H9 (cell line): ENCODE data around the gene PCDHGB7. TPM values are rescaled to one million over a fixed set of nuclear protein-coding genes. Genes with fewer than 3 reads are reported as not detected.

Source experiments
- DNase-seq: peaks from one replicate; pipeline ENCODE4 v3.0.0-alpha.2; 2017
- H2AFZ ChIP-seq: one replicate; pipeline ENCODE4 v1.6.1; 2013; ENCODE audit warnings: mild to moderate bottlenecking, low read length, control low read depth, moderate library complexity
- H2AK5ac ChIP-seq: 2 replicates; pipeline ENCODE4 v1.6.1; 2013; ENCODE audit warnings: low read length, control low read depth, mixed read lengths; ENCODE audit not compliant: insufficient read length
- H2BK120ac ChIP-seq: one replicate; pipeline ENCODE4 v1.6.1; 2013; ENCODE audit warnings: low read depth, mild to moderate bottlenecking, low read length, control low read depth, inconsistent platforms; ENCODE audit not compliant: poor library complexity, severe bottlenecking
- H2BK12ac ChIP-seq: 2 replicates; pipeline ENCODE4 v1.6.1; 2013; ENCODE audit warnings: low read length, control low read depth, mixed read lengths, low read depth; ENCODE audit not compliant: insufficient read length
- H2BK15ac ChIP-seq: 2 replicates; pipeline ENCODE4 v1.6.1; 2013; ENCODE audit warnings: low read depth, low read length, control low read depth
- H2BK20ac ChIP-seq: one replicate; pipeline ENCODE4 v1.6.1; 2013; ENCODE audit warnings: low read depth, mild to moderate bottlenecking, low read length, control low read depth, inconsistent platforms; ENCODE audit not compliant: poor library complexity, severe bottlenecking
- H2BK5ac ChIP-seq: 2 replicates; pipeline ENCODE4 v1.6.1; 2013; ENCODE audit warnings: low read length, control low read depth, mixed read lengths; ENCODE audit not compliant: insufficient read length
- H3K14ac ChIP-seq: 2 replicates; pipeline ENCODE4 v1.6.1; 2013; ENCODE audit warnings: low read length, control low read depth; ENCODE audit not compliant: insufficient read depth
- H3K18ac ChIP-seq: 2 replicates; pipeline ENCODE4 v1.6.1; 2013; ENCODE audit warnings: low read depth, mild to moderate bottlenecking, mixed read lengths, low read length, control low read depth; ENCODE audit not compliant: insufficient read length
- H3K23ac ChIP-seq: 2 replicates; pipeline ENCODE4 v1.6.1; 2013; ENCODE audit warnings: low read length, control low read depth, mixed read lengths, low read depth; ENCODE audit not compliant: insufficient read length
- H3K23me2 ChIP-seq: 2 replicates; pipeline ENCODE4 v1.6.1; 2013; ENCODE audit warnings: low read depth, mild to moderate bottlenecking, mixed read lengths, low read length, control low read depth; ENCODE audit not compliant: insufficient read length, poor library complexity, severe bottlenecking
- H3K27ac ChIP-seq: 2 replicates; pipeline ENCODE4 v1.5.1; 2013; ENCODE audit warnings: low read length, control low read depth, mixed read lengths, low read depth; ENCODE audit not compliant: insufficient read length
- H3K27me3 ChIP-seq: 2 replicates; pipeline ENCODE4 v1.6.1; 2013; ENCODE audit warnings: low read length, control low read depth, inconsistent platforms; ENCODE audit not compliant: insufficient read depth
- H3K4ac ChIP-seq: 2 replicates; pipeline ENCODE4 v1.6.1; 2013; ENCODE audit warnings: low read depth, mild to moderate bottlenecking, control low read depth, inconsistent platforms, low read length, moderate library complexity
- H3K4me1 ChIP-seq: 2 replicates; pipeline ENCODE4 v1.6.1; 2013; ENCODE audit warnings: low read length, control low read depth, inconsistent platforms; ENCODE audit not compliant: insufficient read depth
- H3K4me2 ChIP-seq: 2 replicates; pipeline ENCODE4 v1.6.1; 2013; ENCODE audit warnings: low read length, control low read depth, mixed read lengths; ENCODE audit not compliant: insufficient read length, insufficient read depth
- H3K56ac ChIP-seq: 2 replicates; pipeline ENCODE4 v1.6.1; 2013; ENCODE audit warnings: low read depth, mild to moderate bottlenecking, mixed read lengths, low read length, control low read depth; ENCODE audit not compliant: insufficient read length
- H3K79me1 ChIP-seq: 2 replicates; pipeline ENCODE4 v1.6.1; 2013; ENCODE audit warnings: low read depth, mild to moderate bottlenecking, moderate library complexity, low read length, control low read depth, inconsistent platforms; ENCODE audit not compliant: insufficient read depth, poor library complexity, severe bottlenecking
- H3K79me2 ChIP-seq: 2 replicates; pipeline ENCODE4 v1.6.1; 2013; ENCODE audit warnings: low read length, control low read depth, inconsistent platforms; ENCODE audit not compliant: insufficient read depth
- H3K9ac ChIP-seq: 2 replicates; pipeline ENCODE4 v1.6.1; 2013; ENCODE audit warnings: low read length, control low read depth, mixed read lengths; ENCODE audit not compliant: insufficient read length; ENCODE audit errors: extremely low read depth
- H3K9me3 ChIP-seq: one replicate; pipeline ENCODE4 v1.6.1; 2013; ENCODE audit warnings: low read depth, low read length, inconsistent platforms; ENCODE audit not compliant: control insufficient read depth
- H3T11ph ChIP-seq: one replicate; pipeline ENCODE4 v1.6.1; 2013; ENCODE audit warnings: mild to moderate bottlenecking, low read length, control low read depth, inconsistent platforms
- H4K20me1 ChIP-seq: one replicate; pipeline ENCODE4 v1.6.1; 2013; ENCODE audit not compliant: control insufficient read depth, insufficient read length, insufficient read depth
- H4K5ac ChIP-seq: 2 replicates; pipeline ENCODE4 v1.6.1; 2013; ENCODE audit warnings: low read depth, mild to moderate bottlenecking, mixed read lengths, low read length, control low read depth; ENCODE audit not compliant: insufficient read length
- H4K8ac ChIP-seq: replicated peaks from 2 replicates; pipeline ENCODE4 v1.6.1; 2013; ENCODE audit warnings: low read length, control low read depth, mixed read lengths, low read depth; ENCODE audit not compliant: insufficient read length
- H4K91ac ChIP-seq: 2 replicates; pipeline ENCODE4 v1.6.1; 2013; ENCODE audit warnings: low read depth, mild to moderate bottlenecking, moderate library complexity, mixed read lengths, low read length, control low read depth; ENCODE audit not compliant: insufficient read length
- H3K27ac Mint-ChIP-seq, 3 experiments: 2 replicates in 2 of 3; 3 replicates in 1 of 3; pipeline ENCODE4 v1.8.0; 2020 to 2021; ENCODE audit warnings: mixed read lengths in 3 of 3, mild to moderate bottlenecking in 1 of 3, moderate library complexity in 1 of 3
- H3K27me3 Mint-ChIP-seq: 2 replicates; pipeline ENCODE4 v1.8.0; 2021; ENCODE audit warnings: low read depth, mild to moderate bottlenecking, moderate library complexity, mixed read lengths
- H3K36me3 Mint-ChIP-seq, 3 experiments: 2 replicates in 2 of 3; 3 replicates in 1 of 3; pipeline ENCODE4 v1.8.0; 2020 to 2021; ENCODE audit warnings: low read depth in 3 of 3, mixed read lengths in 3 of 3; ENCODE audit not compliant: insufficient read depth in 1 of 3
- H3K4me1 Mint-ChIP-seq, 2 experiments: 2 replicates each; pipeline ENCODE4 v1.8.0; 2020; ENCODE audit warnings: mixed read lengths in 2 of 2
- H3K4me3 Mint-ChIP-seq, 2 experiments: 2 replicates in 1 of 2; 3 replicates in 1 of 2; pipeline ENCODE4 v1.8.0; 2020 to 2021; ENCODE audit warnings: mild to moderate bottlenecking in 2 of 2, mixed read lengths in 2 of 2, moderate library complexity in 1 of 2
- H3K9me3 Mint-ChIP-seq, 2 experiments: 2 replicates in 1 of 2; 3 replicates in 1 of 2; pipeline ENCODE4 v1.8.0; 2020; ENCODE audit warnings: mild to moderate bottlenecking in 2 of 2, mixed read lengths in 2 of 2, moderate library complexity in 1 of 2
- CTCF ChIP-seq: fragments of 200-600 bp; sonication (generic); conservative IDR thresholded peaks from 3 replicates; pipeline ENCODE4 v1.8.0; 2021; ENCODE audit warnings: antibody characterized with exemption, mild to moderate bottlenecking
- WGBS: extraction: QIAGEN DNeasy Blood & Tissue Kit; methylation state at CpG from one replicate; pipeline ENCODE4 v1.1.7; 2013; ENCODE audit warnings: missing lambda C conversion rate, low lambda C conversion rate, mixed read lengths; ENCODE audit not compliant: insufficient read length; ENCODE audit errors: extremely low coverage; 5-methylcytosine and 5-hydroxymethylcytosine counted together
- total RNA-seq: library from RNA; stranded (reverse); gene quantifications from 2 replicates; pipeline ENCODE4 v1.2.1, GENCODE V29; 2021

PCDHGB7 gene
- total RNA-seq, 1 experiment from 2014 or later, result 7.7 TPM

GRCh38 chr5:141398608-141399007 is 18.9 kb upstream of the PCDHGB7 start:
- Histone ChIP-seq H2AFZ (no peak overlapping the region), H2BK20ac (no peak overlapping the region), H2BK12ac (no peak overlapping the region), H3K27me3 (no peaks in the 10 kb centered on the region), H3K9ac (no peak overlapping the region), H4K20me1 (no peaks in the 10 kb centered on the region), H3K23me2 (no peaks in the 10 kb centered on the region), H4K5ac (no peak overlapping the region), H3K23ac (no peak overlapping the region), H3K18ac (no peak overlapping the region), H3K27ac (no peak overlapping the region), H4K91ac (no peak overlapping the region), H2BK5ac (no peak overlapping the region), H2BK15ac (no peak overlapping the region), H4K8ac (no peak overlapping the region), H2BK120ac (no peak overlapping the region), H3K79me1 (no peaks in the 10 kb centered on the region), H3T11ph (no peak overlapping the region), H3K9me3 (peaks cover 37% of the 10 kb centered on the region), H2AK5ac (no peak overlapping the region), H3K4ac (no peak overlapping the region), H3K4me2 (no peak overlapping the region), H3K14ac (no peak overlapping the region), H3K79me2 (no peaks in the 10 kb centered on the region), H3K4me1 (no peaks in the 10 kb centered on the region), H3K56ac (no peak overlapping the region)
- Mint-ChIP-seq H3K4me1 (no peaks in the 10 kb centered on the region), H3K27ac (no peak overlapping the region), H3K36me3 (peaks cover 26 to 50% (median 48%) of the 10 kb centered on the region in 3 experiments), H3K9me3 (peaks cover 52 to 72% of the 10 kb centered on the region in 2 experiments), H3K27me3 (no peaks in the 10 kb centered on the region; the same call in 1 of the 2 replicates), H3K4me3 (no peak overlapping the region)
- TF ChIP-seq CTCF, result no peak
- no CpG with 5 or more reads among the region's 15 CpGs for WGBS
- DNase-seq, result no peak
